GM10266 (cell line): ENCODE measurements around the gene SIKE1.
"Not testable (repeated sequence)": the region's sequence is repeated elsewhere in the genome, so short reads cannot be mapped to it uniquely, and the experiment has no call there.

ENCODE experiments used
- DNase-seq: peaks from one replicate; pipeline ENCODE4 v3.0.0; 2012; ENCODE audit errors: extremely low spot score
- CTCF ChIP-seq: IDR thresholded peaks from 2 replicates; pipeline ENCODE4 v1.5.1; 2012; ENCODE audit warnings: mild to moderate bottlenecking, low read depth; ENCODE audit not compliant: control insufficient read depth, insufficient read depth; ENCODE audit errors: missing control alignments

SIKE1 gene

GRCh38 chr1:114780344-114781226 is at the start of gene SIKE1:
Gene SIKE1, minus strand, starts transcription at chr1:114780685. Its CDS starts 78 bp downstream, at chr1:114780607.
- TF ChIP-seq CTCF: no peak
- peak; percentile 89 for DNase-seq

- DNase-seq: not testable (repeated sequence)
Measured at GRCh38 chr1:114830075-114830474, 49.6 kb upstream of the SIKE1 start.

GRCh38 chr1:114828251-114828650 is 47.8 kb upstream of the SIKE1 start:
- DNase-seq: no peak
- TF ChIP-seq CTCF: no peak

- no peak for DNase-seq
- TF ChIP-seq CTCF: no peak
Measured at GRCh38 chr1:114821978-114822377, 41.5 kb upstream of the SIKE1 start.

GRCh38 chr1:114820392-114820791 is 39.9 kb upstream of the SIKE1 start:
- TF ChIP-seq CTCF: no peak
- no peak for DNase-seq

GRCh38 chr1:114819869-114820268 is 39.4 kb upstream of the SIKE1 start:
- DNase-seq: no peak
- TF ChIP-seq CTCF: no peak

GRCh38 chr1:114804449-114804848 is 24.0 kb upstream of the SIKE1 start:
- DNase-seq: not testable (repeated sequence)

GRCh38 chr1:114803001-114803400 is 22.5 kb upstream of the SIKE1 start:
- TF ChIP-seq CTCF: no peak
- no peak for DNase-seq
